GM08714 (cell line): ENCODE results near the gene TNS3.
"Not testable (repeated sequence)": the region's sequence is repeated elsewhere in the genome, so short reads cannot be mapped to it uniquely, and the experiment has no call there.

Experiments used
- H3K4me3 ChIP-seq: fragments of 200-500 bp; sonication (Bioruptor generic); 2 replicates; pipeline ENCODE4 v1.5.1; 2014; ENCODE audit warnings: mild to moderate bottlenecking, low read length, inconsistent platforms
- ZNF274 ChIP-seq: IDR thresholded peaks from 2 replicates; pipeline ENCODE4 v1.6.1; 2012; ENCODE audit warnings: mild to moderate bottlenecking, low read depth, low read length

Gene TNS3

DNA sequence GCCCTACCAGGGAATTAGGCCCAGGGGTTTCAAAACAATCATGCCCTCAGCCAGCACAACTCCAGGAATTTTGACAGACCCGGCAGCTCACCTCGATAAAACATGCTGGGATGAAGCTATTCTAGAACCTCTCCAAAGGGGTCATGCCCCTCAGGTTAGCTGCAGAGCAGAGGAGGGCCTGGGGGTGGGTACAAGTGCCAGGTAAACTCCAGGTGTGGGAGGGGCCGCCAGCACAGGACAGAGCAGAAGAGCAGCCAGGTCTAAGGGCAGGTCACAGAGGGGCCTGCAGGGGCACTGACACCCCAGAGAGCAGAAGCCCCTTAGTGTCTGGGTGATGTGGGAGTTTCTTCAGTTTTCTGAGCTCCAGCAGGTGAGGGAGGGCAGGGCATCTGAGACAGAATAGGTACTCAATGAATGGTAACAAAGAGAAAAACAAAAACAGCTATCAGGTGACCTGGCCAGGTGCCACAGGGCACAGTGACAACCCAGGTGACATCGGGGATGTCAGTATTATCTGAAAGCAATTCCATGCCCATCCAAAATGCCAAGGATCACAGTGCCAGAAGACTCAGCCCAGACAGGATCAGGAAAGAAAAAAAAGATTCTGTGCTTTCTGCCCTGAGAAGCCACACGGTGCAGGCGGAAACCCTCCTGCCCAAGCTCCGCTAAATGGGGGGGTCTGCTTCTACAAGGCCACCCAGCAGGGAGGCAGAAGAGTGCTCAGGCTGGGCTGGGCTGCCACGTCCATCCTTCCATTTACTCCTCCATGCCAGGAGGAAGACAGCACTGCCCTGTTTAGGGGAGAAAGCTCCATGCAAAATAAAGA lies 104.5 kb downstream of the TNS3 start:
- no peak overlapping the region for H3K4me3 ChIP-seq
- no peak for TF ChIP-seq ZNF274

DNA sequence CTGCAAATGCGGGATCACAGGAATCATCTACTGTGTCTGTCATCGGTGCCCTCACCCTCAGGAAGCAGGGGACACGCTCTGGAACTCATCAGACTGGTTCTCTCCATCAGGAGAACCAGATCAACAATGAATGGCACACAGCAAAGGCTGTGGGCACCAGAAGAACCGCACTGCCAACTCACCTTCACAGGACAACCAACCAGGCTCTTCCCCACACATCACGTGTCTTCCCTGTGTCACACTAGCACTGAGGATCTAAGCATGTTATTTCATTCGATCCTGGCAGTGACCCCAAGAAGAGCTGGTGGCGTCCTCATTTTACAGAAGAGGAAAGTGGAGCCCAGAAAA lies 106.1 kb downstream of the TNS3 start:
- no peak overlapping the region for H3K4me3 ChIP-seq
- TF ChIP-seq ZNF274, result no peak

DNA sequence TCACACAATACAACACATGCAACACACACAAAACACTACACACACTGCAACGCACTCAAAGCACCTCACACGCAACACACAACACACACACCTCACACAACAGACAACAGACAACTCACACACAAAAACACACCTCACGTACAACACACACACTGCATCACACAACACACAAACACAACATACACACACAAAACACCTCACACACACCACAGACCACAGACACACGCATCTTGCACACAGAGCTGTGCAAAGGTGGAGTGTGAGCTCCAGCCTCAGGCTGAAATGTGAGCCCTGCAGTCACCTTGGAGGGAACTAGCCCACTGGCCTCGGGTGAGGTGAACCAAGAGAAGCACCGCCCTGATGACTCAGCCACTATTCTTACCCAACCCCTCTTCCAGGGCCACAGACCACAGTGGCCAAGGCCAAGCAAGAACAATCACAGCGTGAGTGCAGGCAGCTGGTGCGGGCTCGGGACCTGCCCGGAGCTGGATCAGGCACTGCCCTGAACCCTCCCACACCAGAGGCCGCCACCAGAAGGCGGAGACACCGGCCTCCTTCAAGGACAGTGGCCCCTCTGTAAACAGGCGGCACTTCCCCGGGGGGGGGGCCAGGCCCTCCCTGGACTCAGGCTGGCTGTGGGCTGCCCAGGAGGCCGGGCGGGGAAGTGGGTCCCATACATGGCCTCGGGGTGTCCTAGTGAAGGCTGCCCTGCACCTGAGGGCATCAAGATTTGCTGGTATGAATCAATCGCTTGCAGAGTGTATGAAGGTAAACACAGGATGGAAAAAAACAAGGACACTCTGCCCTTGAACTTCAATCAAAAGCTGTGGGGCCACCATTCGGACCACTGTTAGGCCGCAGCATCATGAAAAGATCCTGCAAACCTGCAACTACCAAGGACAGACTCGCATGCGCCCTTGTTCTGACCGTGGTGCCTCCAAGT lies 106.7 kb downstream of the TNS3 start:
- H3K4me3 ChIP-seq, result no peak overlapping the region
- TF ChIP-seq ZNF274, result no peak

DNA sequence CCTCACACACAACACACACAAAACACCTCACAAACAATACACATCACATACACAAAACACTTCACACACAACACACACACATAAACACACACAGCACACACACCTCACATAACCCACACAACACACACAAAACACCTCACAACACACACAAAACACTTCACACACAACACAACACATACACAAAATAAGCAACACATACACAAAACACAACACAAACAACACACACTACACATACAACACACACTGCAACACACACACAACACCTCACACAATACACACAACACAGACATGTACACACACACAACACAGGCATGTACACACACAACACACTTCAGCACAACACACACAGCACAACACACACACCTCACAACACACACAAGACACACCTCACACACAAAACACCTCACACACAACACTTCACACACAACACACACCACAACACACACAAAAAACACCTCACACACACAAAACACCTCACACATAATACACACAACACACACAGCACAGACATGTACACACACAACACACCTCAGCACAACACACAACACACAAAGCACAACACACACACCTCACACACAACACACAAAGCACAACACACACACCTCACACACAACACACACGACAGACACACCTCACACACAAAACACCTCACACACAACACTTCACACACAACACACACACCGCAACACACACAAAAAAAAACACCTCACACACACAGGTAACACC lies 107.5 kb downstream of the TNS3 start:
- TF ChIP-seq ZNF274, result no peak
- H3K4me3 ChIP-seq, result no peak overlapping the region

DNA sequence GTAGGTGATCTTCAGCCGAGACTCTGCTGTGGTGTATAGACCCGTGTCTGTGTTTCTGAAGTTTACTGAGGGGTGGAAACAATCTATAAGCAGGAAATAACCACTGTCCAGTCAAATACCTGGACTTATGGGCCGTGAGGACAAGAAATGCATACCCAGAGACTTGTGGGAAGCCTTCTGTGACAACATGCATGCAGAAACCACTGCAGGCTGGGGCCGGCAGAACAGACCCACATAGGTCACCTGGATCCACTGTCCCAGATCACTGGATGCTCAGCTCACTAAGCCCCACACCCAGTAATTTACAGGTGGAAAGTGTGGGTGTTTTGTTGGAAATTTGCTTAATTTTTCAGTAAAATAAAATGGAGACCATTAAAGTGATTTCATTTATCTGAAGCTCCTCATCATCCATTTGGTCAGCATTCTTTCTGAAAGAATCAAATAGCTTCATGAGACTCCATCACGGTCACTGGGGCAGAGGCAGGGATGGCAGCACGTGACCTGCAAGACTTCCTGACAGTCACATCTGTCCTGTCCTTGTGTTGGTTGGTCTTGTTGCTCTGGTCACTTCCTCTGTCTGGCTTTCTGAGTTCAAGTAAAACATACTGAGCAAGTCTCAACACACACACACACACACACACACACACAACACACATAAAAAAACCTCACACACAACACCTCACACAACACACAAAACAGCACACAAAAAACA lies 108.3 kb downstream of the TNS3 start:
- no peak overlapping the region for H3K4me3 ChIP-seq
- TF ChIP-seq ZNF274, result no peak

DNA sequence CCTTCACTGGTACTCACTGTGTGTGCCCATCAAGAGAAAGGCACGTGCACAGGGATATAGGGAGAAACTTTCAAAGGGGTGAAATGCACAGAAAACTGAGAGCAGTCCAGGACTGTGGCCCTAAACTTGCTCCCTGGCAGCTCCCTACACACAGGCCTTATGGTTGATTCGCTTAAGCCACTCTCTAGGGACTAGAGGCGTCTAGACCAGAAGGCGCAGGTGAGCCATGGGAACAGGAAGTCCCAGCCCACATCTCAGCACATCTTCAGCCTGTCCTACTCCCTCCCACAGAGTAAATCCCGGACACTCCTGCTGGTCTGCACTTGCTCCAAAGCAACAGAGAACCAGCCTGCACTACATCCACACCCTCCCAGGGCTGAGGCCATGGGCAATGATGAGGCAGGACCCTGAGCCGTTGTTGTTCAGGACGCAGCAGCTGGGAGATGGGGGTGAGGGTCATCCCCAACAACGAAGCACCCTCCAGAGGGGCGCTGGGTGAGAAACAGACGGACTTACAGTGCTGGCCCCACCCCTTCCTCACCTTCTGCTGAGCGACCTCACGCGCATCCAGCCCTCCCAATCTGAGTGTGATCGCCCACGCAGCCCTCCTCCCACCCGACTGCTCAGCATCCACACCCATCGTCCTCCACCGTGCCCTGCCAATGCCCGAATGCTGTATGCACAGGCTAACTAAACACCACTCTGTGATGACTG lies 109.3 kb downstream of the TNS3 start:
- no peak for TF ChIP-seq ZNF274
- no peak overlapping the region for H3K4me3 ChIP-seq

DNA sequence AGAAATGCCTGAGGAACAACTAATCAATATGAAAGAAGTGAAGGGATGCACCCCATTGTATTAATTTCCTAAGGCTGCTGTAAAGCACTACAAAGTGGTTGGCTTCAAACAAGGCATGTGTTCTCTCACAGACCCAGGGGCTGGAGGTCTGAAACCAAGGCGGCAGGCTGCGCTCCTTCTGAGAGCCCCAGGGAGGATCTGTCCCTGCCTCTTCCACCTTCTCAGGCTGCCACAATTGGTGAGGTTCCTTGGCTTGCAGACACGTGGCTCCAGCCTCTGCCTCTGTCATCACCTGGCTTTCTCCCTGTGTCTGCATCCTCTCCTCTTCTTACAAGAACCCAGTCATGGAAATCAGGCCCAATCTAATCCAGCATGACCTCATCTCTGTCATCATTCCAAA lies 110.1 kb downstream of the TNS3 start:
- TF ChIP-seq ZNF274, result no peak
- no peak overlapping the region for H3K4me3 ChIP-seq

DNA sequence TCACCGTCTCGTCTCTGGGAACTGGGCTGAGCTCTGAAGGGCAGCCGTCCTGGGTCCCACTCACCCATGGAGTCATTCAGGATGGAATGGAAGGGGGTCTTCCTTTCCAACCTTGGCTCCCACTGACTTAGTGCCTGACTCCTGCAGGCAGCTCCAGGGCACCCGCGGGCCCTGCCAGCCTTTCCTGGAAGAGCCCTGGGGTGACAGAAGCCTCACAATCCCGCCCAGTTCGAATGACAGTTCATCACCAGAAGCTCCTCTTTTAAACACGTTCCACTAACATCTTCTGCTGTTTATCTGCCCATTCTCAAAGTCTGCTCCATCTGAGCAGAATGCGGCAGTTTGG lies 110.6 kb downstream of the TNS3 start:
- TF ChIP-seq ZNF274, result no peak
- H3K4me3 ChIP-seq, result no peak overlapping the region

DNA sequence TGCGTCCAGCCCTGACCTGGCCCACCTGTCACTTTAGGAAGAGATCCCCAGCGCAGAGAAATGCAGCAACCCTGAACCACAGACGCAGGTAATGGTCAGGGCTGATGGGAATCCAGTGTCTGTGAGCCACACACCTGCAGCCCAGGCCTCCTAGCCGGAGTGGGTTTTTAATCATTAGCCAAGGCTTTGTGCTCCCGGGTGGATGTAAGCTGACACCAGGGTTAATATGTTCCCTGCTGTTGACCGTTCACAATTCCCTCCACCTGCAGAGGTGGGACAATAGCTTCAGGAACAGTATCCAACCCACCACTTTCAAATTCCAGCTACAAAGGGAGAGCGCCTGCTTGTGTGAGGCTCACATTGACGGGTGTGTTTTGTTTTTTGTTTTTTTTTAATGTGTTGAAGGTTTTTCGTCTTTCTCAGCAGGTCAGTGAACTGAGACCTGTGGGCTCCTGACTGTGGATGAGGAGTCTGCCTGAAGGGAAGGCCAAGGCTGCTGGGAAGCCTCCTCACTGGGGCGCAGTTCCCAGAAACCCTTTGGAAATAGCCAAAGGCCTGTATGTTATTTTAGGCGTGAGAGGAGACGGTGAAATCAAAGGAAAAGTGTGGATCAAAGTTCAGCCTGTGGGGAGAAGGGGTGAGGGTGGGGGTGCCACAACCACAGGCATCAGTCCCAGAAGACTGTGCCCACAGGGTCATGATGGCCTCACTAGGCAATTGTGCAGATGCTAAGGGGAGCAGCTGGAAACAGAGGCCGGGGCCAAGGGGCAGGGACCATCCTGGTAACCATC lies 111.1 kb downstream of the TNS3 start:
- no peak for TF ChIP-seq ZNF274
- no peak overlapping the region for H3K4me3 ChIP-seq

DNA sequence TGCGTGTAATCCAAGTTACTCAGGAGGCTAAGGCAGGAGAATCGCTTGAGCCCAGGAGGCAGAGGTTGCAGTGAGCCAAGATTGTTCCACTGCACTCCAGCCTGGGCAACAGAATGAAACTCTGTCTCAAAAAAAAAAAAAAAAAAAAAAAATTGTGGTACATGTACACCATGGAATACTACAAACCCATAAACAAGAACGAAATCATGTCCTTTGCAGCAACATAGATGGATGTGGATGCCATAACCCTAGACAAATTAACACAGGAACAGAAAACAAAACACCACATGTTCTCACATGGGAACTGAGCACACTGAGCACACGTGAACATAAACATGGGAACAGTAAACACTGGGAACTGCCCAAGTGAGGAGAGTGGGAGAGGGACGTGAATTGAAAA lies 112.1 kb downstream of the TNS3 start:
- H3K4me3 ChIP-seq, result not testable (repeated sequence)

DNA sequence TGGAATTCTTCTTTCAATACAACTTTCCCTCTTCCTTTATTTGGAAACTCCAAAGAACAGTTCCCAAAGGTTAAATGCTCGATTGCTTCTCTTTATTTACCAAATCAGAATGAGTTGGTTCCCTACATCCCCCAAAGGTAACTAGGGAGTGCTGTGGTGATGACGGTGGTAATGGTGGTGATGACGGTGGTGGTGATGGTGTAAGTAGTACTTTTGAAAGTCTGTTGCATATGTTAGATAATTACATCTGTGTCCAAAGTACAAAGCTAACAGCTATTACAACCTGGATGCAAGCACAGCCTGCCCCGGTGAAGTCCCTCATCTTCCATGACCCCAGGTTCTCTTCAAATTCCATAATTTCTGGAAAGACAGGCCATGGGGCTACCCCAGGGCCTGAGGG lies 115.1 kb downstream of the TNS3 start:
- TF ChIP-seq ZNF274, result no peak
- H3K4me3 ChIP-seq, result no peak overlapping the region

DNA sequence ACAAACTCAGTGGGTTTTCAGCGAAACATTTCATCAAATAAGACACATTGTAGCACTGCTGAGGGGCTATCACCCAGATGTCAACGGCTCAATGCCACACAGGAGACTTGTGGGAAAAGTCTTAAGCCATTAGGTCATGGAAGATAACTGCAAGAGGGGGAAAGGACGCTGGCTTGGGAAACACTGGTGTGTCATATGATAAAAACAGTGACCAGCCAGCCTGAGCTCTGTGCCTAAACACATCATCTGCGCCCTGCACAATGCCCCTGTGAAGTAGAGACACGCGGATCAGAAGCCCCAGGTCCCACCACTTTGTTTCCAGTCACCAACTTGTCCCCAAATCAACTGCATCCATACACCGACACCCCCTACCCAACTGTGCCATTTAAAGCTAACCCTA lies 116.7 kb downstream of the TNS3 start:
- no peak overlapping the region for H3K4me3 ChIP-seq
- TF ChIP-seq ZNF274, result no peak

DNA sequence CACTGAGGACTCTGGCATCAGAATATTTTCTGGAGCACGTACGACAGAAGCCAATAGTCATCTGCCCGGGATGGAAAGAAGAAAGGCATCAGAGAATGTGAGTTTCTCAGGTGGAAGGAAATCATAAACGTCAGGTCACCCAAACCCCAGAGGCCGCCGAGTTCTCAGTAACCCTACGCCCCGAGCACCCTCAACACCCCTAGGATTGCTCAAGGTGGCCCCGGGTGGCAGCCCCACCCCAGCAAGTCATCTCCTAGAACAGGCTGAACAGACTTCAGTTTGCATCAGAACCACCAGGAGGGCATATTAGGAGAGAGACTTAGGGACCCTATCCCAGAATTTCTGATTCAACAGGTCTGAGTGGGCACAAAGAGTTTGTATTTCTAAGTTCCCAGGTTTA lies 117.6 kb downstream of the TNS3 start:
- TF ChIP-seq ZNF274, result no peak
- no peak overlapping the region for H3K4me3 ChIP-seq
